A673 (cell line): ENCODE results near the gene TCF12.

Experiments
- CTCF ChIP-seq: fragments of 300-800, 200-600 bp; sonication (generic); conservative IDR thresholded peaks from 2 replicates; pipeline ENCODE4 v1.5.1; 2017; ENCODE audit warnings: low read depth, mild to moderate bottlenecking, antibody characterized with exemption, low read length, moderate library complexity, mixed read lengths
- EZH2 ChIP-seq: fragments of 200-600 bp; sonication (generic); IDR thresholded peaks from 2 replicates; pipeline ENCODE4 v1.6.1; 2017; ENCODE audit warnings: borderline replicate concordance, low read depth, mild to moderate bottlenecking, mixed read lengths, antibody characterized with exemption, low read length; ENCODE audit not compliant: poor library complexity, severe bottlenecking

DNA sequence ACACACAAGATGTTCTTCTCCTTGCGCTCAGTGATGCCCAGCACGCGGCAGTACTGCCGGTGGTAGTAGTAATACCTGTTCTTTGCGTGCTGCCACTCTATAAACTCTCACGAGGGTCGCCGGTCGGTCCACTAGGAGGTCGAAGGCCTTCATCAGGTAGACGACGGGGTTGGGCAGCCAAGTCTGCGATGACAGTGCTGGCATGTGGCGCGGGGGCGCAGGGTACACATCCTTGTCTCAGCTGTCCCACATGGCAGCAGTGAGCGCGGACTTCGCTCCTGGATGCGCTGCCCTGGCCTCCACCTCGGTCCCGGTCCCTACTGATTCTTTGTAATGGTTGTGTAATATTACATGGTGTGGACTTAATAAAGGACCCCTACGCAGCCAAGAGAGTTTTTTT is 407.8 kb downstream of the TCF12 start:
- TF ChIP-seq CTCF (no peak), EZH2 (no peak)
